HepG2 (cell line): ENCODE results near the gene CDR2L. TPM values are rescaled to one million over a fixed set of nuclear protein-coding genes. Genes with fewer than 3 reads are reported as not detected.
A peak's percentile ranks its signal among the peaks of the same experiment; 100 is the strongest.

Experiments used
- ARID5B ChIP-seq: IDR thresholded peaks from 2 replicates; pipeline ENCODE4 v1.4.0; 2020; ENCODE audit warnings: mild to moderate bottlenecking, missing genetic modification reagents
- BRCA1 ChIP-seq: sonication (generic); formaldehyde crosslinking; IDR thresholded peaks from 2 replicates; pipeline ENCODE4 v1.4.0; 2020; ENCODE audit warnings: missing genetic modification reagents
- CREB3 ChIP-seq: sonication (generic); formaldehyde crosslinking; IDR thresholded peaks from 2 replicates; pipeline ENCODE4 v1.5.0; 2020; ENCODE audit warnings: missing genetic modification reagents
- EED ChIP-seq: sonication (generic); formaldehyde crosslinking; IDR thresholded peaks from 2 replicates; pipeline ENCODE4 v1.5.0; 2020; ENCODE audit warnings: mild to moderate bottlenecking, missing genetic modification reagents
- POGZ ChIP-seq: sonication (generic); formaldehyde crosslinking; IDR thresholded peaks from 2 replicates; pipeline ENCODE4 v1.4.0; 2020; ENCODE audit warnings: mild to moderate bottlenecking, missing genetic modification reagents
- PRDM15 ChIP-seq: sonication (generic); formaldehyde crosslinking; IDR thresholded peaks from 2 replicates; pipeline ENCODE4 v1.4.0; 2020; ENCODE audit warnings: missing genetic modification reagents
- STAT5B ChIP-seq: sonication (generic); formaldehyde crosslinking; IDR thresholded peaks from 2 replicates; pipeline ENCODE4 v1.4.0; 2020; ENCODE audit warnings: missing genetic modification reagents
- THRA ChIP-seq: sonication (generic); formaldehyde crosslinking; IDR thresholded peaks from 2 replicates; pipeline ENCODE4 v1.4.0; 2020; ENCODE audit warnings: missing genetic modification reagents, borderline replicate concordance
- ZBTB44 ChIP-seq: sonication (generic); formaldehyde crosslinking; IDR thresholded peaks from 2 replicates; pipeline ENCODE4 v1.4.0; 2020; ENCODE audit warnings: missing genetic modification reagents
- ZNF335 ChIP-seq: sonication (generic); formaldehyde crosslinking; IDR thresholded peaks from 2 replicates; pipeline ENCODE4 v1.4.0; 2020; ENCODE audit warnings: missing genetic modification reagents
- ZNF597 ChIP-seq: sonication (generic); formaldehyde crosslinking; IDR thresholded peaks from 2 replicates; pipeline ENCODE4 v1.5.0; 2020; ENCODE audit warnings: missing genetic modification reagents
- ZNF672 ChIP-seq: sonication (generic); formaldehyde crosslinking; IDR thresholded peaks from 2 replicates; pipeline ENCODE4 v1.8.1; 2022; ENCODE audit warnings: missing genetic modification reagents
- ZNF761 ChIP-seq: sonication (generic); formaldehyde crosslinking; conservative IDR thresholded peaks from 2 replicates; pipeline ENCODE4 v1.4.0; 2020; ENCODE audit warnings: mild to moderate bottlenecking, missing genetic modification reagents
- ZNF768 ChIP-seq: sonication (generic); formaldehyde crosslinking; IDR thresholded peaks from 2 replicates; pipeline ENCODE4 v1.4.0; 2020; ENCODE audit warnings: missing genetic modification reagents
- polyA plus RNA-seq, 8 experiments: library from polyadenylated mRNA; depleted of rRNA in 3 of 8; stranded (reverse) in 7 of 8; unstranded in 1 of 8; fragments of >200 nt; fragmentation: Illumina TruSeq in 4 of 8; extraction: Trizol in 4 of 8; gene quantifications; 2 replicates each; pipeline versions ENCODE4 v1.2.1 to v1.2.3, GENCODE V29; 2011 to 2016; ENCODE audit warnings: low read depth in 4 of 8, missing spikeins in 1 of 8, mixed read lengths in 1 of 8; ENCODE audit not compliant: insufficient read depth in 1 of 8
- total RNA-seq, 5 experiments: library from RNA; depleted of rRNA; stranded (reverse); fragments of >200 nt; fragmentation: Illumina TruSeq; extraction: Trizol; gene quantifications; 2 replicates each; pipeline ENCODE4 v1.2.3, GENCODE V29; 2016; ENCODE audit warnings: low read depth in 1 of 5

The CDR2L gene
- total and polyA plus RNA-seq, 2 of the 13 experiments (the other 11 are each of a cell fraction or from before 2014, with no cell fraction given), result 1.9 to 2.1 TPM

- TF ChIP-seq ZNF761 (CRISPR knock-in tag) (no peak), ZNF597 (no peak), BRCA1 (0 out of 2 replicates have a peak, but pooled peaks have one; percentile 39), EED (no peak), ZBTB44 (CRISPR knock-in tag) (no peak), ZNF768 (CRISPR knock-in tag) (peak; percentile 74; the same call in 1 of the 2 replicates), THRA (0 out of 2 replicates have a peak, but pooled peaks have one; percentile 51), STAT5B (CRISPR knock-in tag) (no peak), POGZ (CRISPR knock-in tag) (0 out of 2 replicates have a peak, but pooled peaks have one; percentile 45), PRDM15 (CRISPR knock-in tag) (peak; percentile 60; the same call in 1 of the 2 replicates), ARID5B (peak; percentile 52; the same call in 1 of the 2 replicates), CREB3 (peak; percentile 28; the same call in 1 of the 2 replicates), ZNF335 (CRISPR knock-in tag) (no peak; the same call in 1 of the 2 replicates), ZNF672 (CRISPR knock-in tag) (no peak)
These were observed 15.1 kb upstream of the CDR2L start, which contains the start of gene HID1 (continued) for GRCh38 chr17:74972107-74972972.
